IPS-NIHi7 (cell line): ENCODE data around the gene APLP2.

Source experiments
- DNase-seq: peaks from one replicate; pipeline ENCODE4 v3.0.0; 2012; ENCODE audit warnings: mixed read lengths; ENCODE audit errors: extremely low spot score

APLP2 gene

DNA sequence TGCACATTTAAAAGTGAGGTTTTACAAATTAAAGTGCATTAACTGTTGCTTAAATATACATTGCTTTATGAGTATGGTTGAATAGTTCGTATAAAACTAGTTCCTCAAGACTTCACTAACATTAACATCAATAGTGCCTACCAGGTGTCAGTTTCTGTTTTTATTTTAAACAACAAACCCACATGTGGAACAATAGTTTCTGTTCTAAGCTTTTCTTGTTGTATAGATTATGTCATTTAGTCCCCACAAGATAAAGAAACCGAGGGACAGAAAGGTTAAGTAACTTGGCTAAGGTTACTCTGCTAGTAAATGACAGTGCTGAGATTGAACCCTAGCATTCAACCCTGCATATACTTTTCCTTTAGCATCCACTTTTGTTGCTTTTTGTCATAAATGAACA, 48.5 kb downstream of the APLP2 start:
- DNase-seq, result no peak

DNA sequence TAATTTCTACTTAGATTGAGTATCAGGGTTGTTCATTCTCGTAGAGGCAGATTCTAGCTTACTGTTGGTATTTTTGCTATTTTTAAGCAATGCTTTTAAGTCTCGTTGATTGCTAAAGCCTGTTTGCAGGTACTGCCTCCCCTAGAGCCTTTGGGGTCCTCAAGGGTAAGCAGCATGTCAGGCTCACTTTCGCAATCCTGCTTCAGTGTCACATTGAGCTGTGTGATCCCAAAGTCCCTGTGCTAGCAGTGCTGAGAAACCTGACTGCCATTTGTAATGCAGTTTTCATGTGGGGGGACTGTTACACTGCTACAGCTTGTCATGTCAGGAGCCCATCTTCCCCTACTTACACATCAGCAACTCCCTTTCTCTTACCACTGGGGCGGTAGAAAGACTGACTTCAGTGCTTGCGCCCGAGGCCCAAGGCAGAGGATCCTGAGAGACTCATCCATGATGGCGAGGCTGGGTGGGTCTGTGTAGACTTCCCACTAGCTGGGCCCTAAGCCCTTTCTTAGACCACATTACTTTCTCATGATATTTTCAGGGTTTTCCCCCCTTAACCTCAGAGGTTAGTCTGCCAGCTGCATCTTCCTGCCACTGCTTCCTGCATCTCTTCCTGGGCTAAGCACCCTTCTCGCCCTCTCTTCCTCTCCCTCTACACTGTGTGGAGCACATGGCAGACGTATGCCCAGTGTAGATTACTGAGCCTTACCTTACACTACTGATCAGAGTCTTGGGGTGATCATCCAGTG, 49.1 kb downstream of the APLP2 start:
- DNase-seq, result no peak

DNA sequence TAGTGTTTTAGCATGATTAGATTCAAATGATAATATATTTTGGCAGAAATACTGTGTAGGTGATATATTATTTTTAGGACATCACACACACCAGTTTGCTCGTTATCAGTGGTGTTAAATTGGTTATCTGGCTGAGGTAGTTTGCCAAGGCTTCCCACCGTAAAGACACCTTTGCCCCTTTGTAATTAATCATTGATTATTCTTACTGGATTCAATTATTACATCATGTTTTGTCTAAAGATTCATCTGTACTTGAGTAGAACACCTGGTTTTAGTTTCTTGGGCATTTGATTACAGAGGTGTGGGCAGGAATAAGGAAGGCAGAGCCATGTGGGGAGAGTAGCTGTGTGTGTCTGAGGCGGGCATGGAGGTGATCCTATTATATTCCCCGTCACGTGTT, 50.4 kb downstream of the APLP2 start:
- DNase-seq, result no peak

DNA sequence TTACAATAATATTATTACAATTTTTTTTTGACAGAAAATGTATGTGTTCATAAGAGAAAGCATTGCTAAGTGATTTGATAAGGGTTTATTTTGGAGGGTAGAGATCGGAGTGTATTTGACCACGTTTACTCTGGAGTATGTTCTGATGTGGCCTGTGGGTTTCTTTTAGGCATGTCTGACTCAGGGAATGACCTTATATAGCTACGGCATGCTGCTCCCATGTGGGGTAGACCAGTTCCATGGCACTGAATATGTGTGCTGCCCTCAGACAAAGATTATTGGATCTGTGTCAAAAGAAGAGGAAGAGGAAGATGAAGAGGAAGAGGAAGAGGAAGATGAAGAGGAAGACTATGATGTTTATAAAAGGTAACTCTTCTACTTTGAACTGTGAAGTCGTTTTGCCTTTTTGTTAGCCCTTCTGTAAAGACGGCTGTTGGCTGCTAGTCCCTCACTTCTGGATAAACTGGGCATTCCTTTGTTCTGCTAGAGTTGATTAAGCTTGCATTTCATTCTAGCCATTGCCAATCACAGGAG, 51.8 kb downstream of the APLP2 start:
- DNase-seq, result no peak

DNA sequence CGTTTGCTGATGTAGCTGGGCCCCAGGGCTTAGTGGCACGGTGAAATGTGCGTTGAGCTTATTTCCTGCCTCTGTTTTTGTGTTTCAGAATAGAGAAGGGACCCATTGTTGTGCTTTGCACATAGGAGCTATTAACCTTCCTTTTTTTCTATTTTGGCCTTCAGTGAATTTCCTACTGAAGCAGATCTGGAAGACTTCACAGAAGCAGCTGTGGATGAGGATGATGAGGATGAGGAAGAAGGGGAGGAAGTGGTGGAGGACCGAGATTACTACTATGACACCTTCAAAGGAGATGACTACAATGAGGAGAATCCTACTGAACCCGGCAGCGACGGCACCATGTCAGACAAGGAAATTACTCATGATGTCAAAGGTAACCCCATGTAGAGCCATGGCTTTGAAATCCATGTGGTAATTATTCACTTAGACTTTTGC, 52.5 kb downstream of the APLP2 start:
- no peak for DNase-seq

DNA sequence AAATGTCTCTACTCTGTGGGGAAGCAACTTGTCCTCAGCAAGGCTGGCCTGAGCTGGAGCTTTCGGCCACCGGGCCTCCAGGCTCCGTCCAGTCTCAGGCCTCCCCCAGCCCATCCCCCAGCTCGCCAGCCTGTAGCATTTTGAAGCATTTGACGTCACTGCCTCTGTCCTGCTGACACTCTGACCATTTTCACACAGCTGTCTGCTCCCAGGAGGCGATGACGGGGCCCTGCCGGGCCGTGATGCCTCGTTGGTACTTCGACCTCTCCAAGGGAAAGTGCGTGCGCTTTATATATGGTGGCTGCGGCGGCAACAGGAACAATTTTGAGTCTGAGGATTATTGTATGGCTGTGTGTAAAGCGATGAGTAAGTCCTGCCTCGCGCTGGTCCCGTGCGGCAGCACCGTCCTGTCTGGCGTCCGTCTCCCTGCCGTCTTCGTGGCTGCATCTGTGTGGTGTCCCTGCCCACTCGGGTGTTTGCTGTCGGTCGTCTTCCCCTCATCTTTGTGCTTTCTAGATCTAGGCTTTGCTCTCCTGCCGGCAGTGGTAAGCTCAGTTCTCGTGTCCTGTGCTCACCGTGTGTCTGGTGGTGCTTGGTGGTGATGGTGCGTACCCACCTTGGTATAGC, 53.8 kb downstream of the APLP2 start:
- no peak for DNase-seq

DNA sequence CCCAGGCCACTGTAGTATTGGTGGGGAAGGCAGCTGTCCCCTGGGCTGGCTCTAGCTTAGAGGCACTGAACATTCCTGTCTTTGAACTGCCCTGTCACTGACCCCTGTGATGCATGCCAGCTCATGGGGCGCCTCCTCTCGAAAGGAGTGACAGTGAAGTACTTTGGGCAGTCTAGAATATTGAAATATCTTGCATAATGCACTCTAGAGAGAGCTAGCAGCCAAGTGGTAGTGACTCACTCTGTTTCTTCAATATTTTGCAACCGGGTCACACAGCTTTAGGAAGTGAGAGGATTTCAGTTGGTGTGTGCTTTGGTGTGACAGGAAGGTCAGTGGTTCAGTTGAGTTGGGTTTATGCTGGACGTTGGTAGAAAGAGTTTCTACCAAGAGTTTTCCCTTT, 54.4 kb downstream of the APLP2 start:
- DNase-seq, result no peak

DNA sequence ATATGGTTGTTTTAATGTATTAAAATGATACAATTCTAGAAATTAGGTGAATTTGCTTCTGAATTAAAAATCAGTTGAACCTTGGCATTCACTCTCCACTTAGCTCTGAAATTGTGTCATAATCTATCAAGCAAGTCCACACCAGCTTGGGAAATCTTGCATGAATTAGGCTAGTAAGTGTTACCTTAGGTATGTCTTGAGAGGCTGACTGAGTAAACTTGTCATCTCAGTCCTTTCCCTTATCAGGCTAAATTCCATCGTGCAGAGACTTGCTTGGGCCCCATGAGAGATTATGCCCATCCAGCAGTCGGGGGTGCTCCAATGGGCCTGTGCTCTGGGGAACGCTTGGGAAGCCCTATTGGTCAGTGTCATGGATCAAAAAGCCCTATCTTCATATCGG, 55.9 kb downstream of the APLP2 start:
- DNase-seq, result no peak

DNA sequence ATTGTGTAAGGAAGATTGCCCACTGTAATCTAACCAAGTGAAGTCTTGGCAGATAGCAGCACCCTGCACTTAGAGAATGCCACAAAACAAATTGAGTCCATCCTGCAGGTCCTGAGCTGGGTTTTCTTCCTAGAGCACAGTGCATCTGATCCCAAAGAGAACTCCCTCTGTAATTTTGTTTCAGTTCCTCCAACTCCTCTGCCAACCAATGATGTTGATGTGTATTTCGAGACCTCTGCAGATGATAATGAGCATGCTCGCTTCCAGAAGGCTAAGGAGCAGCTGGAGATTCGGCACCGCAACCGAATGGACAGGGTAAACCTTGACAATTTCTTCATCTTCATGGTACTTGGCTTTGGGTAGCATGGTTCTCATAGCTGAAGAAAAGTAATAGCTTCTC, 56.8 kb downstream of the APLP2 start:
- no peak for DNase-seq

DNA sequence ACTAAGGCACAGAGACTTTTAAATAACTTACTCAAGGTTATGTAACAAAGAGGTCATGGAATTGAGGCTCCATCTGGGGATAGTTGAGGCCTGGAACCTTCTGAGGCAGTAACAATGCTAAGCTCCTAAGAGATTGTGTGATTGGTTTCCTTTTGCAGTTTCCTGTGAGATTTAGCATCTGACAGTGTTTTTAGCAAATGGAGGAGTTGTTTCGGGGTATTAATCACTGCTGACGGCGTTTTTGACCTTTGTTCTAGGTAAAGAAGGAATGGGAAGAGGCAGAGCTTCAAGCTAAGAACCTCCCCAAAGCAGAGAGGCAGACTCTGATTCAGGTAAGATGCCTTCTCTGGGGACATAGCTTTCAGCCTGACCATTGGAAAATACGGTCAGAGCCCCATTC, 57.8 kb downstream of the APLP2 start:
- DNase-seq, result no peak

DNA sequence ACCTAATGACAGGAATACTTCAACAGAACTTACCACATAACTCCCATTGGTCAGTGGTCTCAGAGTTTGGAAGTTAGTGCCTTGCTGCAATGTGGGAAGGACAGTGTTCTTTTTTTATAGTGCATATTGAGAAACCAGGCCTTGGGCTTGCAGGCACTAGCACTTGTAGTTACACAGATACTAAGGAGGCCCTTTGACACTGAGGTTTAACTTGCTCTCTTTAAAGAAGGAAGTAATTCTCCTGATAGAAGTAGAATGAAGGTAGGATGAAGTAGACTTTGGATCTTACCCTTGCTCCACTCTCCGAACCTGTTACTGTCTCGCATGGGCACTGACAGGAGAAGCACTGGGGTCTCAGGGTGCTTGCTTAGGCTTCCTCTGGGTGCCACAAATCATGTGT, 58.9 kb downstream of the APLP2 start:
- DNase-seq, result no peak

DNA sequence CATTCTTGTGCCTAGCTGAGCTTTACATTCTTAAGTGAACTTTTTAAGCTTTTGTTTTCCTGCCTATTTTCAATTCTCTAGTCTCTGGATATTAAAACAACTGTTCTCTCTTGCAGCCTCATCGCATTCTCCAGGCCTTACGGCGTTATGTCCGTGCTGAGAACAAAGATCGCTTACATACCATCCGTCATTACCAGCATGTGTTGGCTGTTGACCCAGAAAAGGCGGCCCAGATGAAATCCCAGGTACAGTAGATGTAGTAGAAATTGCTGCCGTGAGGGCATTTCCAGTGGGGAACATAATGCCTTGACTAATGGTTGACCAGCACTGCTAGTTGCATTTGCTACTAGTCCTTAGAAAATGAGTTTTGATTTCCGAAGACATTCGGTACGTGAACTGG, 60.2 kb downstream of the APLP2 start:
- DNase-seq, result no peak

DNA sequence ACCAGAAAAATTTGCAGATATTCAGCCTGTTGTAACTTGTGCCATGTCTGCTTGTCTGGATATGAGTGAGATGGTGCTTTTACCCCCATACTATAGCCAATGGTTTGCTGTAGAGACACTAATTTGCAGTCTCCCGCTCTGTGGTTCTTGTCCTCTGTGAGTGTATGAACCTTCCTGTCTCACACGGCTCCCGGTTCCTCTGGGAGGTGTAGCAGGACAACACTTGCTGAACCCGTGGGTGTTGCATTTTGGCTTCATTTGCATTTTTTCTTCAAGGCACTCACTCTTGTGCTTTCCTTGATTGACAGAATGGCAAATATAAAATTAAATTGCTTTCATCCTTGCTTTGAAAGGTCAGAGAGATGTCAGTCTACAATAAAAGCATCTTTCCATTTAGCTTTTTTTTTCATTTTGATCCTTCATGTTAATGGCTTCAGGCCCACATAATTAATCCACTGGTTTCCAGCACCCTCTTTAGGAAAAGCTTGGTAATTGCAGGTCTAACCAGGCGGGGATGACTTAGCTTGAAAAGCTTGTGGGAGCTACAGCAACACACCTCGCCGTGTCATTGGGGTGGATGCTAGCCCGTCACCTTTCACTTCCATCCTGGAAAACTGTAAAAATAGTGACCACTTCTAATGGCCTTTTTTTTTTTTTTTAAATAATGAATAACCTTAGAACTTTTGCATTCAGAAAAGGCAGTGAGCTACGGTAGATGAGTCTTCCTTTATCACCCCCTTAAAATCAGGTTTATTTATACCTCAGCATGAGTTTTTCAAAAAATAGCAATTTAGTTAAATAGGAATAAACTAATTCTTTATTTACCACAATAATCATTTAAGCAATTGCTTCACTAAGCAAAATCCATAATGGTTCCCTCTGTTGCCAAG, 62.5 kb downstream of the APLP2 start:
- DNase-seq, result peak; percentile 86

DNA sequence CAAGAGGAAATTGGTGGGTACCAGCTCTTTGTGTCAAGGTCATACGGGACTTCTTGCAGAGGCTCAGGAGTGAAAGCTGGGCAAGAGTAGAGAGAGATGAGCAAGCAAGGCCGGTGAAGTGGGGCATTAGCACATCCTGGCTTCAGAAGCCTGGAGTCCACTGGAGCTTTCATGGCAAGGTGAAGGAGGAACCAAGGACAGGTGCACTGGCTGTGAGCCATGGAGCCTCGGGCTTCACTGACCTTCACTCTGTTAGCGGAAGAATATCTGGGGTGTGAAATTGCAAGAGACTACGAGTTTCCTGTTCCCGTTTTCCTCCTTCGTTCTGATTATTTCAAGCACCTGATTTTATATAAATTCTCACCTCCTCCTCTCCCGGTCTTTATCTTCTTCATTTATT, 64.0 kb downstream of the APLP2 start:
- no peak for DNase-seq

DNA sequence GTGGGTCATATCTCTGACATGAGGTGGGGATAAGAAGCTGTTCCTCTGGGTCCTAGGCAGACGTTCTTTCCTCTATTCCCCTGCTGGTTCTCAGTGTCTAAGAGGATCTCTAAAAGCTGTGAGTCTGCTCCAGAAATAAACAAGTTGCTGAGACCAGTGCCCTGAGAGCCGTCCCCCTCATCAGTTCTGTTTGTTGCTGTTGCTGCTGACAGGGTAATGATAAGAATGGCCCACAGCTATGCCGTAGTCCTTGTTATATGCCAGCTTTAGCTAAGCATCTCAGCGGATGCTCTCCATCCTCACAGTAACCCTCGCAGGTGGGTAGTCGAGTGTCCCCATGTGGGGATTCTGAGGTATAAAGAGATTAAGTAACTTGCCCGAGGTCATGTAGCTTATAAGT, 66.4 kb downstream of the APLP2 start:
- DNase-seq, result no peak

DNA sequence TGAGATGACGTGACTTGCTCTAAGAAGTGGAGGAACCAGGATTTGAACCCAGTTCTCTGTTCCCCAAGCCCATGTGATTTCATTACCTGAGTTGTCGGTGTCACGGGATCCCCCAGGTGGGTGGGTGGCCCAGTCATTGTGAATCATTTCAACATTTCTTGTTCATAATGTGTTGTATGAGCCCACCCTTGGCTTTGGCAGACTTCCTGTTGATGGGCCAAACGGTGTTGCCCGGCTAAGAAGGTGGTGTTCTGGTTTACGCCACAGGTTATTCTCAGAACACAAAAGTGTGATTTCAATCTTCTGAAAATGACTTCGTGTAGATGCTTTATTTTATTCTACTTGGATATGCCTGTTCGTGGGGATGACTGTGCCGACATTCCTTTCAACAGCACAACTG, 68.3 kb downstream of the APLP2 start:
- no peak for DNase-seq

DNA sequence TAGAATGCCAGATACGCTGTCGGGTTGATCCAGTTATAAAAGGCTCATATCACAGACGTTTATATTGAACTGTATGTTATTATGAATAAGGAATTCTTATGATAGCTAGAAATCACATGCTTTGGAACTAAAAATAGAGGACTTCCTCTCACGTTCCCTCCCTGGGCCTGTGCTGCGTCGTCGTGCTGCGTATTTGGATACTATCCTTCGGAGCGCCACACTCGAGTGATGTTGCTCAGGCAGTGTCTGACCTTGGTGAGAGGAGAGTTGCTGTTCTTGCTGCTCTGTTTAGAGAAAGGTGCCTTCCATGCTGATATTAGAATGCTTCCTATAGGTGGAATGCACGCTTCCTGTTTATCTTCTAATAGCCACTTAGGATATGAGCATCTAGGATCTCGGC, 69.7 kb downstream of the APLP2 start:
- no peak for DNase-seq

DNA sequence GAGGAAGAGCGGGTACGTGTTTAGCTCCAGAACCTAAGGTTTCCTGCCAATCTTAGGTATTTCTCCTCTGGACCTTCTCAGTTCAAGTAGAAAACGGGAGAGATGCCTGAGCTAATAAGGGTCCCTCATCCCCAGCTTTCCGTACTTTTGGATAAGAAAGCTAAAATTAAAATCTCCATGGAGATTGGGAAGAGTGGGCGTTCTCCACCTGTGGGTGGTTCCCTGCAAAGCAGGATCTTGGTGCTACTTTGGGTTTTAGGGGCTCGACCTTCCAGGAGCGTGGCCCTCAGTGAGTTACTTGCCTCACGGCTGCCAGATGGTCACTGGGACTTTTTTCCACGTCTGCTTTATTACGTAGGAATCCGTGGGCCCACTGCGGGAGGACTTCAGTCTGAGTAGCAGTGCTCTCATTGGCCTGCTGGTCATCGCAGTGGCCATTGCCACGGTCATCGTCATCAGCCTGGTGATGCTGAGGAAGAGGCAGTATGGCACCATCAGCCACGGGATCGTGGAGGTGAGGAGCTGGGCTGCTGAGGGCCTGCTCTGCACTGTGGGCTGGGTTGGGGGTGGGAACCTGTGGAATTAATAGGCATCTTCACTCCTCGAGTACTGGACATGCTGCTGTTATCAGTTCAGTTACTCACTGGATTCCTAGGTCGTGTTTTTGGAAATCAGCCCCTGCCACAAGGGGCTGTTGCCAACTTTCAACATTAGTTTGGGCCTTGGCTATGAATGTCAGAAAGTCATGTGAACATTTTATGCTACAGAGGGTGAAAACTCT, 72.1 kb downstream of the APLP2 start:
- DNase-seq, result no peak

DNA sequence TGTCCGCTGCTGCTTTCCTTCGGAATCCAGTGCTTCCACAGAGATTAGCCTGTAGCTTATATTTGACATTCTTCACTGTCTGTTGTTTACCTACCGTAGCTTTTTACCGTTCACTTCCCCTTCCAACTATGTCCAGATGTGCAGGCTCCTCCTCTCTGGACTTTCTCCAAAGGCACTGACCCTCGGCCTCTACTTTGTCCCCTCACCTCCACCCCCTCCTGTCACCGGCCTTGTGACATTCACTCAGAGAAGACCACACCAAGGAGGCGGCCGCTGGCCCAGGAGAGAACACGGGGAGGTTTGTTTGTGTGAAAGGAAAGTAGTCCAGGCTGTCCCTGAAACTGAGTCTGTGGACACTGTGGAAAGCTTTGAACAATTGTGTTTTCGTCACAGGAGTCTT, 74.4 kb downstream of the APLP2 start:
- no peak for DNase-seq

DNA sequence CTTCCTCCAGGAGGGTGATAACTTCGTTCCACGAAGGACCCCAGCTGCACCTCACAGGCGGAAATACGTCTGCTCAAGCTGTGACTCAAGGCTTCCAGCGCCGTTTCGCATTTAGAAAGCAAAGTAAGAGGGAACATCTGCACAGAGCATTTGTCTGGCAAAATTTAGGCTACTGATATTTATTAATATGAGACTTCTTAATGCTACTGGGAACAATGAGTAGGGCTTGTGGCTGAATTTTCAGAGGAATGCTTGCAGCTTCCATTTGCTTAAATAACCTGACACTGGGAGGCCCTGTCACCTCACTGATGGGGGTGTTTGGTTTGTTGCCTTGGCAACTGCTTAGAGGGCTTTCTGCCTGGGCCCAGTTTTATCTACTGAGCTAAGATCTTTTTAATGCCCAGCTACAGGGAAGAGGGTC, 75.2 kb downstream of the APLP2 start:
- no peak for DNase-seq

DNA sequence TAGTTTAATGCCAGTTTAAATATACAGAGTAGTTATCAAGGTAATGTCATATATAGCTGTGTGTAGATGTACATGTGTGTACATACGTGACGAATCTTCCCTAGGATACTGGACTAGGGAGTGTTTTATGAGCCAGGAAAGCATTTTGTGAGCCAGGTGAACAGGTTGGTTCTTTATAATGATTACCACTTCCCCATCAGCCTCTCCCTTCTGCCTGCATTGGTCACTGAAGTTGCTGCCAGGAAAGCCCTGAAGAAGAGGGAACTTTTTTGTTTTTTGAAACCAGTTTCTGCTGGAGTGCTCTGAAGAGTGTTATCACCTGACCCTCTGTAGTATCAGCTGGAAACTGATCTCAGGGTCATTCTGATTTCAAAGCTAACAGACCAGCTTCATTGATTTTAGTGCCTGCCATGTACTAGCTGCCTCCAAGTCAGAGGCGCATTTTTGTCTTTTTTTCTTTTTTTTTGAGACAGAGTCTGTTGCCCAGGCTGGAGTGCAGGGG, 75.7 kb downstream of the APLP2 start:
- no peak for DNase-seq
